Panc1 (cell line): Measurements from ENCODE around the gene ABCC11. TPM values are rescaled to one million over a fixed set of nuclear protein-coding genes. Genes with fewer than 3 reads are reported as not detected.

Experiments
- ATAC-seq: fragments of 200-7000 bp; cut with Tn5 transposase; 2 replicates; pipeline ENCODE4 v1.9.1; 2020; ENCODE audit warnings: mild to moderate bottlenecking, moderate library complexity
- BruUV-seq: library from RNA; stranded (reverse); fragments of 400-500 nt; replicated peaks from 2 replicates; lab custom pipeline; 2021; lab: Mats Ljungman, UMichigan
- CTCF ChIA-PET: fragments of 300-600 bp; sonication (Branson Sonifier 250); formaldehyde crosslinking; loops from one replicate; lab custom pipeline; 2022; ENCODE audit warnings: antibody characterized with exemption; lab: Charles Lee
- POLR2A ChIA-PET: fragments of 300-600 bp; sonication (Branson Sonifier 250); formaldehyde crosslinking; loops from one replicate; lab custom pipeline; 2022; ENCODE audit warnings: antibody characterized with exemption; lab: Charles Lee
- DNase-seq: peaks from one replicate; pipeline ENCODE4 v3.0.0-alpha.2; 2010; ENCODE audit warnings: low read depth, low spot score
- H3K27ac ChIP-seq: 2 replicates; pipeline ENCODE4 v1.5.1; 2011; ENCODE audit warnings: mild to moderate bottlenecking, low read length, inconsistent platforms
- H3K27me3 ChIP-seq: fragments of 200-500 bp; sonication (Bioruptor generic); 2 replicates; pipeline ENCODE4 v1.6.0; 2014; ENCODE audit warnings: low read length, inconsistent platforms; ENCODE audit not compliant: control insufficient read depth, insufficient read depth
- H3K36me3 ChIP-seq: fragments of 200-500 bp; sonication (Bioruptor generic); 2 replicates; pipeline ENCODE4 v1.5.1; 2014; ENCODE audit warnings: inconsistent platforms, mild to moderate bottlenecking, low read length, moderate library complexity; ENCODE audit not compliant: control insufficient read depth, insufficient read depth
- H3K4me1 ChIP-seq: 2 replicates; pipeline ENCODE4 v1.5.1; 2011; ENCODE audit warnings: inconsistent platforms, mild to moderate bottlenecking, low read length, moderate library complexity; ENCODE audit not compliant: control insufficient read depth, insufficient read depth
- H3K4me3 ChIP-seq, 2 experiments: 2 replicates each; pipeline ENCODE4 v1.5.1; 2011 to 2012; ENCODE audit warnings: low read depth in 2 of 2, low read length in 2 of 2, mild to moderate bottlenecking in 2 of 2, inconsistent platforms in 1 of 2, moderate library complexity in 1 of 2
- H3K9me3 ChIP-seq: fragments of 200-500 bp; sonication (Bioruptor generic); 2 replicates; pipeline ENCODE4 v1.5.1; 2014; ENCODE audit warnings: low read depth, mild to moderate bottlenecking, inconsistent platforms, low read length, moderate library complexity; ENCODE audit not compliant: control insufficient read depth, insufficient read depth
- CTCF ChIP-seq: fragments of 450-650 bp; IDR thresholded peaks from 2 replicates; pipeline ENCODE4 v1.5.1; 2017; ENCODE audit warnings: mild to moderate bottlenecking
- POLR2AphosphoS5 ChIP-seq: IDR thresholded peaks from 2 replicates; pipeline ENCODE4 v1.6.1; 2012; ENCODE audit warnings: mild to moderate bottlenecking, low read depth, low read length, moderate library complexity
- SIN3A ChIP-seq: IDR thresholded peaks from 2 replicates; pipeline ENCODE4 v1.6.1; 2012; ENCODE audit warnings: low read depth, mild to moderate bottlenecking, low read length, moderate library complexity, borderline replicate concordance; ENCODE audit not compliant: insufficient read depth
- TCF7L2 ChIP-seq: IDR thresholded peaks from 2 replicates; pipeline ENCODE4 v1.6.1; 2011; ENCODE audit warnings: mild to moderate bottlenecking, low read depth, low read length, inconsistent platforms
- in situ Hi-C: cut with HindIII; loops from 2 replicates; pipeline ENCODE4 v1.10.0; 2016; ENCODE audit warnings: low sequenced_read_pairs, low pct_unique_long_range_greater_than_20kb
- intact Hi-C: fragments of 100-400 bp; cut with micrococcal nuclease; formaldehyde crosslinking; loops from one replicate; pipeline ENCODE4 v1.10.0; 2022; ENCODE audit not compliant: unreplicated experiment
- total RNA-seq: library from RNA; stranded (reverse); gene quantifications from one replicate; pipeline ENCODE4 v1.2.1, GENCODE V29; 2021; ENCODE audit not compliant: unreplicated experiment
- TF ChIP-seq, protein P1 (sequence below), 2 experiments: IDR thresholded peaks; 2 replicates each; pipeline ENCODE4 v1.6.1; 2011 to 2012; ENCODE audit warnings: low read depth in 2 of 2, control low read depth in 1 of 2, low read length in 1 of 2, mild to moderate bottlenecking in 1 of 2, moderate library complexity in 1 of 2; ENCODE audit not compliant: insufficient read depth in 1 of 2

ABCC11 gene
- total RNA-seq, 1 experiment from 2014 or later, result not detected

- ChIA-PET CTCF (no interaction called here), POLR2A (no interaction called here)
- TF ChIP-seq CTCF, result no peak
- no peak for TF ChIP-seq TCF7L2
- TF ChIP-seq, protein P1, sequence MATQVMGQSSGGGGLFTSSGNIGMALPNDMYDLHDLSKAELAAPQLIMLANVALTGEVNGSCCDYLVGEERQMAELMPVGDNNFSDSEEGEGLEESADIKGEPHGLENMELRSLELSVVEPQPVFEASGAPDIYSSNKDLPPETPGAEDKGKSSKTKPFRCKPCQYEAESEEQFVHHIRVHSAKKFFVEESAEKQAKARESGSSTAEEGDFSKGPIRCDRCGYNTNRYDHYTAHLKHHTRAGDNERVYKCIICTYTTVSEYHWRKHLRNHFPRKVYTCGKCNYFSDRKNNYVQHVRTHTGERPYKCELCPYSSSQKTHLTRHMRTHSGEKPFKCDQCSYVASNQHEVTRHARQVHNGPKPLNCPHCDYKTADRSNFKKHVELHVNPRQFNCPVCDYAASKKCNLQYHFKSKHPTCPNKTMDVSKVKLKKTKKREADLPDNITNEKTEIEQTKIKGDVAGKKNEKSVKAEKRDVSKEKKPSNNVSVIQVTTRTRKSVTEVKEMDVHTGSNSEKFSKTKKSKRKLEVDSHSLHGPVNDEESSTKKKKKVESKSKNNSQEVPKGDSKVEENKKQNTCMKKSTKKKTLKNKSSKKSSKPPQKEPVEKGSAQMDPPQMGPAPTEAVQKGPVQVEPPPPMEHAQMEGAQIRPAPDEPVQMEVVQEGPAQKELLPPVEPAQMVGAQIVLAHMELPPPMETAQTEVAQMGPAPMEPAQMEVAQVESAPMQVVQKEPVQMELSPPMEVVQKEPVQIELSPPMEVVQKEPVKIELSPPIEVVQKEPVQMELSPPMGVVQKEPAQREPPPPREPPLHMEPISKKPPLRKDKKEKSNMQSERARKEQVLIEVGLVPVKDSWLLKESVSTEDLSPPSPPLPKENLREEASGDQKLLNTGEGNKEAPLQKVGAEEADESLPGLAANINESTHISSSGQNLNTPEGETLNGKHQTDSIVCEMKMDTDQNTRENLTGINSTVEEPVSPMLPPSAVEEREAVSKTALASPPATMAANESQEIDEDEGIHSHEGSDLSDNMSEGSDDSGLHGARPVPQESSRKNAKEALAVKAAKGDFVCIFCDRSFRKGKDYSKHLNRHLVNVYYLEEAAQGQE (IDR thresholded peaks at IDR 0.05; ENCODE audit: insufficient read depth in 1 of 2, low read depth in 2 of 2, low read length in 1 of 2), result no peak
- no peak for TF ChIP-seq POLR2AphosphoS5
- TF ChIP-seq SIN3A, result no peak
- no peaks in the 10 kb centered on the region for H3K27me3 ChIP-seq
- in situ Hi-C loops, result no loop called here
- peaks cover 2% of the 10 kb centered on the region; the same call in 1 of the 2 replicates for H3K4me1 ChIP-seq
- H3K36me3 ChIP-seq, result no peaks in the 10 kb centered on the region
- no TSS peak for BruUV-seq
- intact Hi-C loops, result loop anchor here (10.0 kb wide), 1 partner anchor 1113 kb away; no protein-coding TSS in a partner anchor
- H3K4me3 ChIP-seq, result no peak overlapping the region
- H3K27ac ChIP-seq, result peak overlapping the region; percentile 36; the same call in 1 of the 2 replicates
- DNase-seq, result no peak
- no peaks in the 10 kb centered on the region for H3K9me3 ChIP-seq
- ATAC-seq, result no peak; the same call in 1 of the 2 replicates
Observed at GRCh38 chr16:48158296-48158695, 89.0 kb downstream of the ABCC11 start.

DNA sequence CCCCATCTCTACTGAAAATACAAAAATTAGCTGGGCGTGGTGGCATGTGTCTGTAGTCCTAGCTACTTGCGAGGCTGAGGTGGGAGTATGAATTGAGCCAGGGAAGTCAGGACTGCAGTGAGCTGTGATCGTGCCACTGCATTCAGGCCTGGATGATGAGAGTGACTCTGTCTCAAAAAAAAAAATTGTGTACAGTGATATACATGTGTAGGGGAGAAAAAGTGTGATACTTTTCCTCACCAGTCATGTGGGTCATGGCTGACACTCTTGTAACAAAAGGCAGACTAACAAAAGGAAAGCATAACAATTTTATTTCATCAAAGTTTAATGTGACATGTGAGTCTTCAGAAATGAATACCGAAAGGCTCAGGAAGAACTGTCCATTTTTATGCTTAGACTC is 89.5 kb downstream of the ABCC11 start:
- in situ Hi-C loops, result no loop called here
- BruUV-seq, result no TSS peak
- Histone ChIP-seq H3K4me1 (peaks cover 2% of the 10 kb centered on the region; the same call in 1 of the 2 replicates), H3K27ac (peak overlapping the region; percentile 36; the same call in 1 of the 2 replicates), H3K9me3 (no peaks in the 10 kb centered on the region), H3K36me3 (no peaks in the 10 kb centered on the region), H3K27me3 (no peaks in the 10 kb centered on the region), H3K4me3 (no peak overlapping the region)
- no peak for TF ChIP-seq CTCF
- TF ChIP-seq, protein P1 (IDR thresholded peaks at IDR 0.05; ENCODE audit: insufficient read depth in 1 of 2, low read depth in 2 of 2, low read length in 1 of 2), result no peak
- no peak for TF ChIP-seq SIN3A
- no peak for TF ChIP-seq POLR2AphosphoS5
- TF ChIP-seq TCF7L2, result no peak
- ATAC-seq, result no peak; the same call in 1 of the 2 replicates
- intact Hi-C loops, result loop anchor here (10.0 kb wide), 1 partner anchor 1113 kb away; no protein-coding TSS in a partner anchor
- no peak for DNase-seq
- ChIA-PET POLR2A (no interaction called here), CTCF (no interaction called here)
